Left lung (tissue), 10 donors: ENCODE results near the gene PIGW. TPM values are rescaled to one million over a fixed set of nuclear protein-coding genes. Genes with fewer than 3 reads are reported as not detected.

Experiments
- ATAC-seq: fragments of 200-7000 bp; cut with Tn5 transposase; one replicate; pipeline ENCODE4 v1.9.1; 2020; ENCODE audit warnings: moderate library complexity
- DNase-seq, 4 donors: peaks; one replicate each; pipeline ENCODE4 v3.0.0-alpha.2; 2013 to 2020
- H3K27ac ChIP-seq, 2 donors: fragments of 200-600 bp; sonication (generic) in 1 of 2; one replicate each; pipeline versions ENCODE4 v1.5.0 to v1.8.0; 2020 to 2021
- H3K27me3 ChIP-seq, 2 donors: fragments of 200-600 bp; sonication (generic) in 1 of 2; one replicate each; pipeline versions ENCODE4 v1.5.0 to v1.8.0; 2020 to 2021
- H3K36me3 ChIP-seq, 2 donors: fragments of 200-600 bp; sonication (generic) in 1 of 2; one replicate each; pipeline versions ENCODE4 v1.5.0 to v1.8.0; 2020 to 2021
- H3K4me1 ChIP-seq, 2 donors: fragments of 200-600 bp; one replicate each; pipeline ENCODE4 v1.8.0; 2021
- H3K4me3 ChIP-seq, 2 donors: fragments of 200-600 bp; sonication (generic) in 1 of 2; one replicate each; pipeline versions ENCODE4 v1.5.0 to v1.8.0; 2020 to 2021; ENCODE audit warnings: mild to moderate bottlenecking in 1 of 2
- H3K9me3 ChIP-seq, 2 donors: fragments of 200-600 bp; sonication (generic) in 1 of 2; one replicate each; pipeline versions ENCODE4 v1.5.0 to v1.8.0; 2020 to 2021
- CTCF ChIP-seq, 2 donors: fragments of 200-600 bp; sonication (generic) in 1 of 2; IDR thresholded peaks; one replicate each; pipeline versions ENCODE4 v1.5.0 to v1.8.0; 2021; ENCODE audit warnings: antibody characterized with exemption in 2 of 2
- intact Hi-C, 2 donors: fragments of 100-400 bp; cut with DNase I; formaldehyde crosslinking; loops; one replicate each; pipeline versions ENCODE4 v1.11.2 to v1.14.2; 2022
- polyA plus RNA-seq, 6 donors: library from polyadenylated mRNA; unstranded; fragments of 120-200 nt; gene quantifications; one replicate each; pipeline ENCODE4 v1.2.1, GENCODE V29; 2013; ENCODE audit not compliant: insufficient read length in 6 of 6
- total RNA-seq, 2 donors: library from RNA; stranded (reverse); fragmentation: NEBNext Ultra II Directional; extraction: Animal tissue kit (Norgen Biotek cat#: 25700); gene quantifications; one replicate each; pipeline ENCODE4 v1.2.1, GENCODE V29; 2021
- donor health status: DM: no; HTN: yes; CAD: no.
- donor health status: DM: no; HTN: no; CAD: no.

PIGW gene
- total and polyA plus RNA-seq, 8 donors = 5.9 to 20.1 (median 8.9) TPM

DNA sequence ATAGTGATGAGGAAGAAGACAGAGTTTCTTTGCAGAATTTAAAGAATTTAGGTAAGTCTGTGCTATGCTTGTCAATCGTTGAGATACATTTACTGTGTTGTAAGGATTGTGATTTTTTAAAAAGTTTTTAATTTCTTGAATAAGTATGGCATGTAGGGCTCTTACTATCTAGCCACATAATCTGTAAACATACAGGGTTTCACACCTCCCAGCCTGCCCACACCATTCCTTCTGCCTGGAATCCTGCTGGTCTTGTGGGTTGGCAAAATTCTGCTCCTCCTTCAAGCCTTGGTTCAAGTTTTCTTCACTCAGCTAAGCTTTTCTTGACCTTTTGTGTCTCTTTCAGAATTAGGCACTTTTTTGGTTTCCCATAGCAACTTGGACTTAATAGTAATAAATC lies 40.8 kb upstream of the PIGW start:
- peaks cover 3 to 76% of the 10 kb centered on the region in 2 donors for H3K36me3 ChIP-seq
- no peak for TF ChIP-seq CTCF (IDR thresholded peaks at IDR 0.05)
- H3K4me1 ChIP-seq = peaks cover 0 to 6% of the 10 kb centered on the region in 2 donors
- no peak for DNase-seq
- H3K9me3 ChIP-seq = no peaks in the 10 kb centered on the region
- ATAC-seq = no peak
- intact Hi-C loops = no loop called here
- H3K27ac ChIP-seq = no peak overlapping the region
- H3K4me3 ChIP-seq = no peak overlapping the region
- no peaks in the 10 kb centered on the region for H3K27me3 ChIP-seq

GRCh38 chr17:36494674-36495073 lies 40.1 kb upstream of the PIGW start:
- Histone ChIP-seq H3K9me3 (no peaks in the 10 kb centered on the region), H3K27ac (no peak overlapping the region), H3K36me3 (peaks cover 3 to 81% of the 10 kb centered on the region in 2 donors), H3K4me1 (peaks cover 0 to 5% of the 10 kb centered on the region in 2 donors), H3K4me3 (no peak overlapping the region), H3K27me3 (no peaks in the 10 kb centered on the region)
- no peak for ATAC-seq
- TF ChIP-seq CTCF (IDR thresholded peaks at IDR 0.05) = no peak
- intact Hi-C loops = no loop called here
- no peak for DNase-seq

GRCh38 chr17:36495076-36495578 lies 39.7 kb upstream of the PIGW start:
- Histone ChIP-seq H3K9me3 (no peaks in the 10 kb centered on the region), H3K4me1 (peaks cover 0 to 5% of the 10 kb centered on the region in 2 donors), H3K4me3 (no peak overlapping the region), H3K36me3 (peaks cover 3 to 86% of the 10 kb centered on the region in 2 donors), H3K27me3 (no peaks in the 10 kb centered on the region), H3K27ac (no peak overlapping the region)
- intact Hi-C loops = no loop called here
- ATAC-seq (no peak), DNase-seq (no peak)
- no peak for TF ChIP-seq CTCF (IDR thresholded peaks at IDR 0.05)

DNA sequence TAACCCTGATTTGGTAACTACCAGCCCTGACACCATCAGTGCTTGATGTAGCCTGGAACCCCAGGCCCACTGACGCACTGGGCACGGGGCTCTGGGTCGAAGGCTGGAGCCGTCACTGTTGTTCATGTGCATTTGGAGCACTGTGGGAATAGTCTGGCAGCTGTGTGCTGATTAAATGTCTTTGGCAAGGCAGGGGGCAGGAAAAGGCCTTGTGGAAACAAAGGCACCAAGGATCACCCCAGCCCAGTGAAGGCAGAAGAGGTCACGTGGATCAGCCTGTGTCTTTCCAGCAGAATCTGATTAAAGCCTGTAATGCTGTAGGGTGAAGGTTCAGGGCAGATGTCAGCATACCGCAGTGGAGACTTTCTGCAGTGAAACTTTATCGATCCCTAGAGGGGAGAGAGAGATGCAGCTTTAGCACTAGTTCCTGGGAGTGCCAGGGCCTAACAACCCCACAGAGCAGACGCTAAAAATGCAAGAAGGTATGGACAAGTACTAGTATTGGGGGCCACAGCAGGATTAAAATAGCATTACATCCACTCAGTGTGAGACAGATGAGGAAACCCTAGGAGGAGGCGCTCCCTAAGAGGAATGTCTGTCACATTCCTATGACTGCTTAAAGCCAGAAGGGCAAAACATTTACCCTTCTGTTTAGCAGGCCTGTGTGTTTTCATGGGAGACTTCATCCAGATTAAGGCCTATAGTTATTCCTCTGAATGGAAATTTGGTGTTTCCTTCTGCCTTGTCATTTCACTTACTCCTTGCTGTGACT lies 38.6 kb upstream of the PIGW start:
- no peak for DNase-seq
- intact Hi-C loops = no loop called here
- Histone ChIP-seq H3K36me3 (peaks cover 3 to 97% of the 10 kb centered on the region in 2 donors), H3K9me3 (no peaks in the 10 kb centered on the region), H3K27me3 (no peaks in the 10 kb centered on the region), H3K4me1 (no peaks in the 10 kb centered on the region), H3K4me3 (no peak overlapping the region), H3K27ac (no peak overlapping the region)
- TF ChIP-seq CTCF (IDR thresholded peaks at IDR 0.05) = no peak
- ATAC-seq = no peak

DNA sequence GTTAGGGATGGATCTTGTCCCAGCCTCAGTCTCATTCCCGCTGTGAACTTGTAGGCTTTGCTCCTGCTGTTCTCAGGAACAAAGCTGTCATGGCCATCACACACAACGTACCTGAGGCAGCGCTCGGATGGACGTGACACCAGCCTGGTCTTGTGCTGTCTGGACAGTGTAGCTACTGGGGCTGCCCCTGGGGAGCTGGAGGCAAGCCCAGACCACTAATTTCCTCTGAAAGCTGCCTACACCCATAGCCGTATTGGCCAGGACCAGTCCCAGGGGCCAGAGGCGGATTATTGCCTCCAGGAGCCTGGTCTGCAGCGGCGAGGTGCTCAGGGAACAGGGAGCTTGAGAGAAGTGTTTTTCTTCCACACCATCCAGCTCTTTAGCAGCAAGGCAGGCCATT lies 36.6 kb upstream of the PIGW start:
- no peak for TF ChIP-seq CTCF (IDR thresholded peaks at IDR 0.05)

More for the DNA sequence above, 36.6 kb upstream of the PIGW start:
- ATAC-seq (no peak), DNase-seq (no peak)
- Histone ChIP-seq H3K9me3 (no peaks in the 10 kb centered on the region), H3K27me3 (no peaks in the 10 kb centered on the region), H3K27ac (no peak overlapping the region), H3K4me1 (no peaks in the 10 kb centered on the region), H3K4me3 (no peak overlapping the region), H3K36me3 (peaks cover 3 to 98% of the 10 kb centered on the region in 2 donors)
- intact Hi-C loops = no loop called here
